SH-SY5Y (cell line): ENCODE results near the gene HCRTR1.

Experiments
- GATA2 ChIP-seq: IDR thresholded peaks from 2 replicates; pipeline ENCODE4 v1.6.1; 2011; ENCODE audit warnings: mild to moderate bottlenecking, low read depth, low read length
- GATA3 ChIP-seq: IDR thresholded peaks from 2 replicates; pipeline ENCODE4 v1.6.1; 2011; ENCODE audit warnings: low read depth, mild to moderate bottlenecking, low read length, moderate library complexity

DNA sequence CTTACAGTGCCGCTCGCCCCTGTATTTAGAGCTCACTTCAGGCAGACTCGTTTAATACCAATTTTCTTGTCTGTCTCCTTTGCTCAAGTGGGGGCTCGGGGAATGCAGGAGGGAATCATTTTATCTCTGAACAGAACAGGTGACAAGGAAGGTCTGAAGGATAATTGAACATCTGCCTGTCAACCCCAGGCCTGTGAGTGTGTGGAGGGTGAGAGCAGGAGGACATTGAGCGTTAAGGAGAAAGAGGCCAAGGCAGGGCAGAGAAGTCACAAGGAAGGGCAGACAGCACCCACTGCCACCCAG, 36.9 kb downstream of the HCRTR1 start:
- TF ChIP-seq GATA2: no peak
- TF ChIP-seq GATA3: no peak
